ENCODE measurements around the gene STAM.
A peak's percentile ranks its signal among the peaks of the same experiment; 100 is the strongest.

- TF ChIP-seq CTCF (tag by site-specific recombination; IDR thresholded peaks at IDR 0.05) (no peak), REST (tag by site-specific recombination; IDR thresholded peaks at IDR 0.05) (no peak), SCRT2 (tag by site-specific recombination; IDR thresholded peaks at IDR 0.05) (no peak), PBX3 (CRISPR knock-in tag; IDR thresholded peaks at IDR 0.05) (no peak), YY1 (tag by site-specific recombination; IDR thresholded peaks at IDR 0.05) (no peak), PRDM10 (tag by site-specific recombination; IDR thresholded peaks at IDR 0.05) (0 out of 2 replicates have a peak, but pooled peaks have one; percentile 27), TSHZ1 (tag by site-specific recombination; IDR thresholded peaks at IDR 0.05; ENCODE audit: borderline replicate concordance) (no peak), ZNF132 (tag by site-specific recombination; IDR thresholded peaks at IDR 0.05; ENCODE audit: borderline replicate concordance) (no peak)
These were observed 18.5 kb downstream of the STAM start for GRCh38 chr10:17662193-17663138.
